Epithelial cell of esophagus (primary cell): ENCODE measurements around the gene COL25A1.

Experiments used
- DNase-seq: peaks from one replicate; pipeline ENCODE4 v3.0.0; 2010; ENCODE audit warnings: low read depth
- H3K4me3 ChIP-seq: 2 replicates; pipeline ENCODE4 v1.5.1; 2011; ENCODE audit warnings: mild to moderate bottlenecking, low read length, control low read depth
- CTCF ChIP-seq: IDR thresholded peaks from 2 replicates; pipeline ENCODE4 v1.5.1; 2011; ENCODE audit warnings: low read depth, mild to moderate bottlenecking, low read length, control low read depth, inconsistent platforms; ENCODE audit not compliant: insufficient read depth; ENCODE audit errors: missing control alignments

The COL25A1 gene

DNA sequence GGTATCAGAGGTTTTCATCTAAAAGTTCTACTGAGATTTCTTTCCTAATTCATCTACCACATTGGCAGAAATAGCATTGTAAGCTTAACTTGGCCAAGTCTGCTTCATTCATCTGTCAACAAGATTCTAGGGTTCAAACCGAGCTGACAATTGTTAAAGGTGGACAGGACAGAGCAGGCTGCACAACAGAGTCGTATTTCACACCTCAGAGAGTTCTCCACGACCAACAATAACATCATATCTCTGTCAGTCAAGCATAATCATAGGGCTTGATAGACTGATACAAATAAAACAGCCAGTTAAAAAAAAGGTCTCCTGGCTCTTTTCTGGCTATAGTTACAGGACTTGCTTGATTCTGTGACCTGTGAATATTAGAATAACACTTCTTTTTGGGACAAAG lies 259.2 kb downstream of the COL25A1 start:
- H3K4me3 ChIP-seq, result no peak overlapping the region
- DNase-seq, result no peak
- no peak for TF ChIP-seq CTCF

- H3K4me3 ChIP-seq, result no peak overlapping the region
- DNase-seq, result no peak
- no peak for TF ChIP-seq CTCF
These were observed 260.7 kb downstream of the COL25A1 start for GRCh38 chr4:109041463-109042360.

GRCh38 chr4:109040441-109040840 lies 262.0 kb downstream of the COL25A1 start:
- no peak overlapping the region for H3K4me3 ChIP-seq
- TF ChIP-seq CTCF, result no peak
- peak; percentile 7 for DNase-seq

GRCh38 chr4:109037026-109037425 lies 265.4 kb downstream of the COL25A1 start:
- H3K4me3 ChIP-seq, result no peak overlapping the region
- TF ChIP-seq CTCF, result no peak
- no peak for DNase-seq

DNA sequence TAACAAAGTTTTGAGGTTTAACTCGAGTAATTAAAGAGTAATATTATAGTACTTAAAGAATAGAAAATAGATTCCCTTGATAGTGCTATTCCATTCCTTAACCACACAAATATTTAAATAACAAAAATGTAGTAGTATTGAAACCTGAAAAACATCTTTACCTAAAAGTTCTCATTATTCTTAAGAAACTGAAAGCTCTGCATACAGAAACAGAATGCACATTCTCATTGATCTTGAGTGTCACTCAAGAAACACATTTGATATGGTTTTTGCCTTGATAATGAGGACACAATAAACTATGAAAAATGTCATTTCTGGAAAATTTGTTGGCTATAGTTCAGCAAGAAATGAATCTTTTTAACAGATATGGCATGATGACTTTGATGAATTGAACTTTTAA lies 268.5 kb downstream of the COL25A1 start:
- no peak overlapping the region for H3K4me3 ChIP-seq
- no peak for TF ChIP-seq CTCF
- no peak for DNase-seq

DNA sequence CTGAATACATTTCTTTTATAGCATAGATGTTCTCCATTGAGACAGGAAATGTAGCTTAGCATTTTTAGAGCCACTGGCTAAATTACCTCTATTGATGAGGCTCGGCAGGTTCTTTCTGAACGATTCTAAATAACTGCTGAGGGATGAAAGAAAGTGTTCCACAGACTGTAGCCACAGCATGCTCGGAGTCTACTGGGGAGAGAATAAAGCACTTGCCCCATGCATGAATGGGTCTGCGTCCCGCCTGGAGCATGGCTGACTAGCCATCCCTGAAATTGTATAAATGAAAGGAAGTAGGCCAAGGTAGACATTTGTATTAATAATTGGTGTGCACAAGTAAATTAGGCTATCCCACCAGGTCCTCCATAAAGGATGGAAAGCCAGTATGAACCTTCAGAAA lies 269.8 kb downstream of the COL25A1 start:
- no peak for TF ChIP-seq CTCF
- H3K4me3 ChIP-seq, result no peak overlapping the region
- no peak for DNase-seq

- no peak for TF ChIP-seq CTCF
- DNase-seq, result no peak
- no peak overlapping the region for H3K4me3 ChIP-seq
These were observed 272.5 kb downstream of the COL25A1 start for GRCh38 chr4:109029987-109030386.
